Fibroblast of skin of back (primary cell): ENCODE measurements around the gene SPRN.
"Not testable (repeated sequence)": the region's sequence is repeated elsewhere in the genome, so short reads cannot be mapped to it uniquely, and the experiment has no call there.

Experiments
- DNase-seq: peaks from one replicate; pipeline ENCODE4 v3.0.0-alpha.2; 2013

The SPRN gene

DNA sequence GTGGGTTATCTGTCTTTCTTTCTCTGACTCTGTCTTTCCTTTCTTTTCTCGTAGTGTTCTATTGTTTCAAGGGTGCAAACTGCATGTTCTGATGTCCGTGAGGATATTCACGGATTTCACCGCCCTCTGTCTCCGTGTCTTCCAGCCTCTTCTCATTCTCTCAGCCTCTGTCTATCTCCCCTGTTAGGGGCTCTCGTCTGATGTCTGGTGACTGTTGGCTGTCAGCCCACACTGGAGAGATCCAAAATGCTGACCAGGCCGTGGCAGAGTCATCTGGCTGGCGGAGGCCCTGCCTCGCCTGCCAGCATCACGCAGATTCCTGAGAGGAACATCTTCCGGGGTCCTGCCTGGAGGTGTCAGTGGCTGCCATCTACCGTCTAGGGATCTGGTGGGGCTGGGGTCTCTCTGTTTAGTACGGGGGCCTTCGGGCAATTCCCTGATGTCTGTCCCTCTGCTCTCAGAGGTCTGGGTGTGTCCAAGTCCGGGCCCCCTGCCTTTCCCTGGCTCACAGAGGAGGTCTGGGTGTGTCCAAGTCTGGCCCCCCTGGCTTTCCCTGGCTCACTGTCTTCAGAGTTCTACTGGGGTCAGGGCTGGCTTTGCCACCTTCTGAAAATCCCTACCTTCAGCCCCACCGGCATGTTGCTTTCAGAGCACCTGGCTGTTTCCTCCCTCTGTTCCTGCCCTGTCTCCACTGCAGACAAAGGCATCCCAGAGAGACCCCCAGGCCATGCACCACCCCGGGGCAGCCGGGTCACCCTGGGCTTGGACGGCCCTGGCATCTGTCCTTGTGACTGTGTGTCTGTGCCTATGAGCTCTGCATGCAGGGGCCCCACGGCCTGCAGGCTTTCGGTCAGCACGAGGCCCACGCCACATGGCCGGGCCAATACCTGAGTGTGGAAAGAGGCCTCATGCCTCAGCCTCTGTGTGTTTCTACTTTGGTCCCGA, 15.4 kb upstream of the SPRN start:
- DNase-seq: no peak

DNA sequence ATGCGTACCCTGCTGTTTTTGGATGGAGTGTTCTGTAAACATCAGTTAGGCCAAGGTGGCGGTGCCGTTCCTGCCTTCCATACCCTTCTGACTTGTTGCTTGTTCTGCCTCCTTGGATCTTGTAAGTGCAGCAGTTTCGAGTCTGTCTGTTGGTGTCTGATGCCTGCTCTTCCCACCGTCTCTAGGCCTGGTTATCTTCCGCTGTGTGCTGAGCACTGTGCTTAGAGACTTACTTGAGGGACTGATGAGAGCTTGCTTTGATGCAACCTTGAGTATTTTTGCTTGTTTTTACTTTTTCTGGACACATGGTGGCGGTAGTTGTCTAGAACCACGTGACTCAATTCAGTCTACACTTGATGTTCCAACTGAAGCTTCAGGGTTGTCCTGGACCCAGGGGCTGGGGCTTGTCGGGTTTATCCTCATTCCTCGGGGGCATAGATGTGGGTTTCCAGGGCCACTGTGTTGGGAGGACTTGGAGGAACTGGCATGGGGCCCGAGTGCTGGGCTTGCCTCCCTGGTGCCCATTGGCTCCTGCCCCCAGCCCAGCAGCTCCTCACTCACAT, 14.4 kb upstream of the SPRN start:
- DNase-seq: peak; percentile 20

DNA sequence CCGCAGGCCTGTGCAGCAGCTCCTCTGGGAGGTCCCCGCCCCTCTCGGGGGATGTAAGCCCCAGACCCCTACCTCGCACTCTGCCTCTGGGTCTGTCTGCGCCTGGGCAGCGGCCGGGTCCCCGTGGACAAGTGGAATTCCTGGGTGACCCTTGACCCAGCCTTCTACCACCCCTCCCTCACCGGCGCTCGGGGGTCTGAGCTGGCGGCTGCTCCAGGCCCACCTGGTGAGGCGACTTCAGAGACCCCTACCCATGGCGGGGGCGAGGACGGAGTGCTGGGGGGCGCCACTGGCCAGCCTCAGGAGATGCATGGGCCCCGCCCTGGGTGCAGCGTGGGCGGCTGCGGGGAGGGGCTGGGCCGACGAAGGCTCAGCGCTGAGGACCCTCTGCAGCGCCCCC, 8.4 kb upstream of the SPRN start:
- not testable (repeated sequence) for DNase-seq

DNA sequence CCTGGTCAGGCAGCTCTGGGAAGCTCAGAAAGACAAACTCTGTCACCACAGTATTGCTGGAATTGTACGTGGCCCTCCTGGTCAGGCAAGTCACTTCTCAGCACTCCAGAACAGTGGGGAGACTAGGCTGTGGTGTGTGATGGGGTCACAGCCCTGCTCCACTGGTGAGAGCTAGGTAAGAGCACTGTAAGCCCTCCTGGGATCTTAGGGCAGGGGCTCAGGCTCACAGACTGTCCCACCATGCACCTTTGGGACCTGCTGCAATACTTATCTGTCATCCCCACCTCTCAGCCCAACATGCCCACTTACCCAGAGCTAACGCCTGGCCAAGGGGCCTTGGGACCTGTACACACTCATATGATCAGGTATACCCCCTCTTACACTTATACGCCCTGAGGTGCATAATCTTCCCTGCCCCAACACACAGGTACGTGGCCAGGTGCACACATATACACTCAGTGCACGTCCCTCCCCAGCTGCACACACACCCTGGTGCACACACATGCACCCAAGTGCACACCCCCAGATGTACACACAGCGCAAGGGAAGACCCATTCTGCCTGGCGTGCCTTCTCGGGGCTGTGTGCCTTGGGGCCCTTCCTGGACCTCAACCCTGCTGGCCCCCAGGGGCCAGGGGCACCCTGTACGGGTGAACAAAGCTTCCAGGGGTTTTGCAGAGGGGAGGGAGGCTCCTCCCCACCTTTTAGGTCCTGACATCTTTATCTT, 7.6 kb upstream of the SPRN start:
- DNase-seq: not testable (repeated sequence)

DNA sequence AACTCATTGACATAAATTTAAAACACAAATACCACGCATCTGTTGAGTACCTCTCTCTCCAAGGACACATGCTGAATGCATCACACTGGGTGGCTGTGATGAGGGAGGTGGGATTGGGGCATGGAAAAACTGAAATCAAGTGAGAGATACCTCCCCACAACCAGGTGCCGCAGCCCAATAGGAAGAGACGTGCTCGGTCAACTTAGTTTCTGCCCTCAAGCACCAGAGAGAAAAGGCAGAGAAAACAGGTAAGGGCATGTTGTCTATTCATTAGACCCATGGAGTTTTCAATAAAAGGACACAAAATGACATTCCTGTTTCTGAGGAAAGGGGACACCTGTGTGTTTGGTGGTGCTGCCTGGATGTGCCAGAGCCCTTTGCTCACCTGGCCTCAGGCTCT, 5.1 kb upstream of the SPRN start:
- not testable (repeated sequence) for DNase-seq

DNA sequence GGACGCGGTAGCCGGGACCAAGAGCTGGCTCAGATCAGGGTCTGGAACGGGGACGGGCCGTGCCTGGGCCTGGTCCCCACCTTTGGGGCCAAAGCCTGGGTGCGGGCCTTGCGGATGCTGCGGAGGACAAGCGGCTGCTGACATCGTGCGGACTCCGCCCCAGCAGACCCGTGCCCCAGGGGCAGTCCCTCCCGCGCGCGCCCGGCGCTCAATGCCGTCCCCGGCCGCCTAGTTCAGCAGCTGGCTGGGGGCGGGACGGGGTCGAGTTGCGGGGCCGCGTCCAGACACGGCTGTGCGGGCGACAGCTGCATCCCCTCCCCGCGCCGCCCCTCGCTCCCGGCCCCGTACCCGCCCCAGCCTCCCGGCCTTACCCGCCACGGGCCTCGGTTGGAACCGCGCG, 323 bp downstream of the SPRN start:
- DNase-seq: not testable (repeated sequence)

DNA sequence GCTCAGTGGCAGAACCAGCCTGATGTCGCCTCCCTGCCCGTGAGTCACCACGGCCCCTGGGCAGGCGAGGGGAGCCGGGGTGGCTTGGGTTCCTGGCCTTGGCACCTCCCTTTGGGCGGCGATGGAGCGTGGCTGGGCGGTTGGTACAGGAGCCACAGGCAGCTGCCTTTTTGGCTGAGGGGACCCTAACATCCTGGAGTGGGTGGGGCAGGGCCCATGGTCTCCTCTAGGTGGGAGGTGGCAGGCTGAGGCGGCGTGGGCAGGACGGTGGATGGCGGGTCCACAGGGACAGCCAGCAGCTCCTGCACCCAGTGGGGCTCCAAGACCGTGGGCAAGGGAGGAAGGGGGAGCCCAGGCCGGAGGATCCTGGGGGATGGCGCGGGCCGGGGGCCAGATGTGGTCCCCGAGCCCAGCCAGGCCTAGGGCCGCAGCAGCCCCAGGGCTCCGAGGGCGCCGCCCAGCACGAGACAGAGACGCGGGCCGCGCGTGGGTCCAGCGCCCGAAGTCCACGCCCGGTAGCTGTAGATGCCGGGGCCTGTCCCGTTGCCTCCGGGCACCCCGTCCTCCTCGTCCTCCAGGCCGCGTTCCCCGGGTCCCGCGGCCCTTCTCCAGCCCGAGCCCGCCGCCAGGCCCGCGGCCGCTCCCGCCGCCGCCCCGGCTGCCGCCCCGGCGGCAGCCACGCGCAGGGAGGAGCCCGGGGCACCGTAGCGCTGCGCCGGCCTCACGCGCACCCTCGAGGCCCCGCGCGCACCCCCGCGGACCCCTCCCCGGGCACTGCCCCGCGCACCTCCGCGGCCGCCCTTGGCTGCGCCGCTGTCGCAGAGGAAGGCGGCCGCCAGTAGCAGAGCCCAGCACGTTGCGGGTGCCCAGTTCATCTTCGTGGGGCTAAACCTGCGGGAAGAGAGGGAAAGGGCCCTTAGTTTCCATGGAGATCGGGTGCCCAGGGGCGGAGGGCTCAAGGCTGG, 1.3 kb downstream of the SPRN start:
- DNase-seq: no peak

DNA sequence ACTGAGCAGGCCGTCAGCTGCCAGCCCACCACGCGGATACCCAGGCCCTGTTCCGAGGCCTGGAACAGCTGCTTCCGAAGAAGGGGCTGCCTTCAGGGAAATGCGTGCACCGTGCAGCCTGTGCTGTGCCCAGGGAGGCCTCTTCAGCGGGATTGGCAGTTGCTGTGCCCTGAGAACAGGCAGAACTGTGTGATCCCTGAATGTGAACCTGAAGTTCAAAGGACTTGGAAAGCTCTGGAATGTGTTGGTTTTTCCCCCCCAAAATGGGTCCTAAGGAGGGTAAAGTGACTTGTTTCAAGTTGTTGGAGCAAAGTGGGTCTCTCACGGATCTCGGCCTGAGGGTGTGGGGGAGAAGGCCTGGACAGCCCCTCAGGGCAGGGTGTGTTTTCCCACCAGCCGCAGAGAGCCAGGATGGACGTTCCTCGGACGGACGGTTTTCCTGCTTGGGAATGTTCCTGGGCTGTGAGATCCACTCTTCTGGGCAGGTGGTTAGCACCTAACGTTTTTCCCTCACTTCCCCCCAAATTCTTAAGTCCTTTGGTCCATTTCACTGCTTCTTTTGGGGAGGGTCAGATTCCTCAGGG, 2.1 kb downstream of the SPRN start:
- no peak for DNase-seq

DNA sequence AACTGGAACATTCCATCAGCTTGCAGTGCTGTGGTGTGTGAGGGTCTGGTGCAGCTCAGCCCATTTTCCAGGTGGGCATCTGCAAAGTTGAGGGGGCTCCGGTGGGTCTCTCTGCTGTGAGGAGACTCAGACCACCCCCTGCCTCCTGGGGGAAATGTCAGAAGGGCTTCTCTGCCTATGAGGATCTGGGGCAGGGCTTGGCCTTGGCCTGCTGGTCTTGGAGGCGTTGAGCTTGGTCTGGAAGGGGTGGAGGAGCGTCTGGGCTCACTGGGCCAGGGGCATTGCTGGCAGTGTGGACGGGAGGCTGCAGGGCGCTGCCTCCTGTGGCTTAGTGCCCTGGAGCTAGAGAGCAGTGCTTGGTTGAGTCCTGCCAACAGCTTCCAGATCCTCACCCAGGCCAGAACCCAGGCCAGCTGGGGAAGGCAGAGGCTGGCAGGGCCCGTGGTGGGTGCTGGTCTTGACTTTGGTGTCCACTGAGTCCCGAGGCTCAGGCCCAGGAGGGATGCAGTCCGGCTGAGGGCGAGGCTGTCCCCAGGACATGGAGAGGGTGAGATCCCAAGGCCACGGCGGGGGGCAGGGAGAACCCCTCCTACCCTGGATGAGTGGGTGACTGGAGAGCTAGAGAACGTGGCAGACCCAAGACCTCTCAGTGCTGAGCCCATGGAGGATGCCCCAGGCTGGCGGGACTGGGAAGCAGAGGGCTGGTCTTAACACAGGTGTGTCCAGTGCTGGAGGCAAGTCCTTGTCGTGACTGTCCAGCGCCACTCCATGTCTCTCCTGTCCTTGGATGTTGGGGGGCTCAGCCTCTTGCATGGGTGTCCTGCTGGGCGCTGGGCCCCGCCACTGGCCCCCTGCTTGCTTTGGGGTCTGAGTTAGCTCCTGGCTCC, 2.8 kb downstream of the SPRN start:
- DNase-seq: no peak

DNA sequence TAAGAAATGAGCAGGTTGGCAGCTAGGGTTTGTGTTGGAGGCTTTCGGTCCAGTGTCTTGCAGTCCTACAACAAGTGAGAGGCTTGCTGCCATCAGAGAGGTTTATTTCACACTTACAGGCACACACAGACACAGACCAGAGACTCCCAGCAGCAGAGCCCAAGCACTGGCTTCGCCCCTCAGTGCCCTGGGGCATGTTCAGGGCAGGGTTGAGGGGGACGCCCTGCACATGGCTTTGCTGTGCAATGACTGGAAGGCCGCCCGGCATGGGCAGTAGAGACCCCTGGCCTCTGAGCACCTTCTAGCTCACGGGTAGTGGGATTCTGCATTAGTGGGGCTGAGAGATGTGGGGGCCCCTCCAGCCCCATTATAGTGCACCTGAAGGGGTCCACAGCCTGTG, 3.8 kb downstream of the SPRN start:
- DNase-seq: no peak

DNA sequence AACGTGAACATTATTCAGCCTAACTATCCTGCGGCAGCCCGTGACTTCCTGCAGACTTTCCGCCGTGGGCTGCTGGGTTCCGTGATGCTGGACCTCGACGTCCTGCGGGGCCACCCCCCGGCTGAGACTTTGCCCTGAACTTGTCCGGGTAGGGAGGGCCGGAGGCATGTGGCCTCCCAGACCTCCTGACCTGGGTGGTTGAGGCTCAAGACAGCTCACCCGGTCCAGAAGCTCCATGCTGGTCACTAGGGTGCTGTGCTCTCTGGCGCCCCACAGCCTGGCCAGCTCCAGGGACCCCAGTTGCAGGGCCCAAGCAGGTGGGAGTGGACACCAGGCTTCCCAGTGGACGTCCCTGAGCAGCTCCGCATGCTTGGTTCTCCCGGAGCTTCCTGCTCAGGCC, 4.4 kb downstream of the SPRN start:
- no peak for DNase-seq

DNA sequence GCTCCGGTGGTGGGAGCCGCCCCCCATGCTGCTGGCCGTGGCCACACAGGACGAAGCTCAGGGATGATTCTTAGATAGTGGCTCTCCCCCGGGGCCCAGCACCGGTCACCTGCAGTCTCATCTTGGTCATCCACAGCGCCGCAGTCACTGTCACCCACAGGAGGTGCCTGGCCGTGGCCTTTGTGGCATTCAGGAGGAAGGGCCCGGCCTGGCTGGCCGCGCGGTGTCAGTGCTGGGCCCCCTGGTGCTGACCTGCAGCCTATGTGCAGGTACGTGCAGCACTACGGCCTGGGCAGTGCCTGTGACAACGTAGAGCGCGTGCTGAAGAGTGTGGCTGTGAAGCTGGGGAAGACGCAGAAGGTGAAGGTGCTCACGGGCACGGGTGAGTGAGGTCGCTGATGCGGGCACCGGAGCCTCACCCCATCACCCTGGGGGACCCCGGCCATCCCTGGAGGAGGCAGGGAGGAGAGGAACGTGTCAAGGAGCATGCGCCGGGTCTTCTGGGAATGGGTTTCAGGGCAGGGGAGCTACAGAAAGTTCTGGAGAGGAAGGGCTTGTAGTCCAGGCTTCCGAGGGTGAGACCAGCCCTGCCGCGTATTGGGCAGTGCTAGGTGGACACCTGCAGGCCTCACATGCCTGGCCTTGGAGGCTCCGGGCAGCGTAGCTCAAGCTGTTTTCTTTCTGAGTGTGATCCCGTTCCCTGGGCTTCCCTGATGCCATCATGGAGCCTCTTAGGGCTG, 5.0 kb downstream of the SPRN start:
- no peak for DNase-seq

DNA sequence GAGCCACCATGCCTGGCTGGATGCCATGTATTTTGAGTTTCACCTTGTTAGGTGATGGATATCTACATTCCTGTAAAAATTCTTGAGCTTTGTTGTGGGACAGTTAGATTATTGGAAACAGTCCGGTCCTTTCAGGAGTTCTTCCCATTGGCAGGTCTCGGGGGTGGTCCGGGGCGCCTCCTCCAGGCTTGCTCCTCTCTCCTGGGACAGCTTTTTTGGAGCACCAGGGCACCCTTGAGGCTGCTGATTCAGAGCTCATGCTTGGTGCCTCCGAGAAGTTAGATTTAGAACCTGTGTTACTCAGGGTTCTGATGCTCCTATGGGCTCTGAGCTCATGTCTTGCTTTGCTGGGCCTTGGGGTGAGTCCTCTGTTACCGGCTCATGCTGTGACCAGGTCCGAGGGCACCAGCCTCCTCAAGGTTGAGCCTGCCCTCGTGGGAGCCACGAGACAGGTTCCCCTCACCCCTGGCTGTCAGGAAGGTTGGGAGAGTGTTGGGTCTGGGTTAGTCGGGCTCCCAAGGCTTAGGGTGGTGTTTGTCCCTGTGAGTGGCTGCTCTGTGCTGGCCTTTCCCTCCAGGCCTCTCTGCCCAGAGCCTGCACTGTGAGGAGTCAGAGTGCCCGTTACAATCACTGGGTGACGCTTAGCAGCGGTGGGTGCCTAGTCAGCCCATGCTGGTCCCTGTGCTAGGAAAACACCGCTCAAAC, 6.0 kb downstream of the SPRN start:
- no peak for DNase-seq

DNA sequence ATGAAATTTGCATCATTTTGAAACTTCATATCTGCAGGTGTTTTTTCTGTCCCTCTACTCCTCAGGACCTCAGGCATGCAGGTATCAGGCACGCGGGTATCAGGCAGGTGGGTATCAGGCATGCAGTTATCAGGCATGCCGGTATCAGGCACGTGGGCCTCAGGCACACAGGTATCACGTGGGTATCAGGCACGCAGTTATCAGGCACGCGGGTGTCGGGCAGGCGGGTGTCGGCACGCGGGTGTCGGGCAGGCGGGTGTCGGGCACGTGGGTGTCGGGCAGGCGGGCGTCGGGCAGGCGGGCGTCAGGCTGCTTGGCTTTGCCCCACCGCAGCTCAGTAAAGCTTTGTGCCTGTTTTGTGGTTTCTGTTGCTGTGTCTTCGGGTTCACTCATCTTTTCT, 8.7 kb downstream of the SPRN start:
- no peak for DNase-seq

DNA sequence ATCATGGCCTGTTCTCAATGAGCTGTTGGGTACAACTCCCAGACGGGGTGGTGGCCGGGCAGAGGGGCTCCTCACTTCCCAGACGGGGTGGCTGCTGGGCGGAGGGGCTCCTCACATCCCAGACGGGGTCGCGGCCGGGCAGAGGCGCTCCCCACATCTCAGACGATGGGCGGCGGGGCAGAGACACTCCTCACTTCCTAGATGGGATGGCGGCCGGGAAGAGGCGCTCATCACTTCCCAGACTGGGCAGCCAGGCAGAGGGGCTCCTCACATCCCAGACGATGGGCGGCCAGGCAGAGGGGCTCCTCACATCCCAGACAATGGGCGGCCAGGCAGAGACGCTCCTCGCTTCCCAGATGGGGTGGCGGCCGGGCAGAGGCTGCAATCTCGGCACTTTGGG, 10.0 kb downstream of the SPRN start:
- DNase-seq: not testable (repeated sequence)

DNA sequence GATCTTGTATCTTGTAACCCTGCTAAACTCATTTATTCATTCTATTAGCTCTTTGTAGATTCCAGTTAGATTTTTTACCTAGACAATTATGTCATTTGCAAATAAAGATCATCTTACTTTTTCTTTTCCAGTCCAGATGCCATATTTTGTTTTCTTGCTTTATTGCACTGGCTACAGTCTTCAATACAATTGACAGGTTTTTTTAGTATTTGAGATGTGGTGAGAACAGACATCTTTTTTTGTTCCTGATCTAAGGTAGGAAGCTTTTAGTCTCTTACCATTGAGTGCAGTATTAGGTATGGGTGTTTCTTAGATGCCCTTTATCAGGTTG, 12.1 kb downstream of the SPRN start:
- no peak for DNase-seq

DNA sequence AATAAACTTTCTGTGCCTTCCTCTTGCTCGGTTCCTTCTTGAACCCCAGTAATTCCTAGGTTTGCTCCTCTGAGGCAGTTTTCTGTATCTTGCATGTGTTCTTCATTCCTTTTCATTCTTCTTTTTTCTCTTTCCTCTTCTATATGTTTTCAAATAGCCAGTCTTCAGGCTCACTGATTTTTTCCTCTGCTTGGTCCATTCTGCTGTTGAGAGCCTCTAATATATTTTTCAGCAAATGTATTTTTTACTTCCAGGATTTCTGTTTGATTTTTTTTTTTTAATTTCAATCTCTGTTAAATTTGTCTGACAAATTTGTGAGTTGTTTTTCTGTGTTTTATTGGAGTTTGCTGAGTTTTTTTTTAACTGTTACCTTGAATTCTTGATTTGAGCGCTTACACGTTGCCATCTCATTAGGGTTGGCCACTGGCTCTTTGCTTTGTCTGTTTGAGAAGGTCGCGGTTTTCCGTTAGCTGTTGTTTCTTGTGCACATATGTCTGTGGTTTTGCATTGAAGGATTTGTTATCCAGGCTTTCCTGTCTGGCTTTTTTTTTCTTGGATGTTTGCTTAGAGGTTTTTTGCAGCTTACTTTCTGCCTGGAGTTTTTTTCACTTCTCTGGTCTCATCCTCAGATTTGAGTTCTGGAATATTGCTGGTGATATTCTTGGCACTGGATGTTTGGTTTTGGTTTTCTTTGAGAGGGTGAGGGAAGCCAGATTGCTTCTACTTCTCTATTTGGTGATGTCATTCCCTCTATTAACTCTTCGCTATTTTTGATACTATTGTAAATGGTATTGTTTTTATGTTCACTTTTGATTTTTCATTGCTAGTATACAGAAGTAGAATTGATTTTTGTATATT, 12.7 kb downstream of the SPRN start:
- no peak for DNase-seq

DNA sequence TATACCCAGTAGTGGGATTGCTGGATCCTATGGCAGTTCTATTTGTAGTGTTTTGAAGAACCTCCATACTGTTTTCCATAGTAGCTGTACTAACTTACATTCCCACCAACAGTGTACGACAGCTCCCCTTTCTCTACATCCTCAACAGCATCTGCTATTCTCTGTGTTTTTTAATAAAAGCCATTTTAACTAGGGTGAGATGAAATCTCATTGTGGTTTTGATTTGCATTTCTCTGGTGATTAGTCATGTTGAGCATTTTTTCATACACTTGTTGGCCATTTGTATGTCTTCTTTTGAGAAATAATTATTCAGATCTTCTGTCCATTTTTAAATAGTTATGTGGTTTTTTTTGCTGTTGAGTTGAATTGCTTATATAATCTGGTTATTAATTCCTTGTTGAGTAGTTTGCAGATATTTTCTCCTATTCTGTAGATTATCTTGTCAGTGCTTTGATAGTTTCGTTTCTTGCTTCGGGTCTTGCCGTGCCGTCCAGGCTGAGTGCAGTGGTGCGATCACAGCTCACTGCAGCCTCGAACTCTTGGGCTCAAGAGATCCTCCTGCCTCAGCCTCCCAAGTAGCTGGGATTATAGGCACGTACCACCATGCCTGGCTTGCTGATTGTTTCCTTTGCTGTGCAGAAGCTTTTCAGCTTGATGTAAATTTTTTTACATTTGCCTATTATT, 18.4 kb downstream of the SPRN start:
- peak; percentile 46 for DNase-seq
